Stimulated activated naive CD4-positive, alpha-beta T cell treated with Interleukin-2 at 50 U/mL for 16 hours (primary cell): ENCODE results near the gene VWCE.
A peak's percentile ranks its signal among the peaks of the same experiment; 100 is the strongest.

Source experiments
- DNase-seq: peaks from one replicate; lab custom pipeline; 2025; lab: John Stamatoyannopoulos, UW

The VWCE gene

DNA sequence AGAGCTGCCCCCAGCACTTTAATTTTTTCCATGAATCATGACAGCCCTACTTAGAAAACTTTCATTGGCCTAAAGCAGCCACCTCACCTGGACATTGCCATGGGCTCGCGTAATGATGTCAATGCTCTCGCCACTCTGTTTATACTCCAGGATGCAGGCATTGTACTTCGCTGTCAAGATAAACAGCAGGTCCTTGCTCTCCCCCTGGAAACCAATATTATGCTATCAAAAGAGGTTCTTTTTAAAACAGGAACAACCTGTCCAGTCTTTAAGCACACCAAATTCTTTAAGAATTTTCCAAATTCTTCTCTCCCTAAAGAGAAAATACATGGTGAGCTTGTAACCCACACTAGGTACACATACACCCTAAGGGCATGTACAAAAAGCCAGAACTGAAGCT lies 34.8 kb upstream of the VWCE start:
- no peak for DNase-seq

- DNase-seq = no peak
Measured at GRCh38 chr11:61328351-61328750, 33.2 kb upstream of the VWCE start.

GRCh38 chr11:61327669-61328071 lies 32.6 kb upstream of the VWCE start:
- no peak for DNase-seq

DNA sequence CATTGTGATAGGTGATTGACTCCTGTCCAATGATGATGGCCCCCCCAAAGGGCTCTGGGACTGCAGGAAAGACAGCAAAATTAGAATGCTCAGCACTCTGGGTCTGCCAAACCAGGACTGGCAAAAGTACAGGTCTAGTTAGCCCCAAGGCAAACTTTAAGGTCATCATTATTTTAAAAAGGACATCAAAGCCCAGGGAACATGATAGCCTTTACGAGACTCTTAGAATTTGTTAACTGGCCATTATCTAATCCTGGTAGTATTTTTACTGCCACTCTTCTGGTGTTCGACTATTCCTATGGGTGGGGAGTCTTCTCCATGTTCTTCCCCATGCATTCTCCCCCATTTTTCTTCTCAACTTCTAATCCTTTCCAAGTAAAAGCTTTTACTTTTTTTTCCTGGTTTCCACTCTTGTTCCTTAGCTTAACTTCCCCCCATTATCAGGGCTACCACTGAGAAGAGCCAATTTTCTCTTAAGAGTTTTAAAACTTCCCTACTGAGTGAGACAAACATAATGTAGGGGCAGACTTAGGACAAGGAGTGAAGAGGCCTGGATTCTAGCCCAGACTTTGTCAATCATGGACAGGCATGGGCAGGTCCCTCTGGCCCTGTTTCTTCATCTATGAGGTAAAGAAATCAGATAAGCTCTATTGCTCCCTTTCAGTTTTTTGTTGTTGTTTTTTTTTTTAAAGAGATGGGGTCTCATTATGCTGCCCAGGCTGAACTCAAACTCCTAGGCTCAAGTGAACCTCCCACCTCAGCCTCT lies 30.7 kb upstream of the VWCE start:
- DNase-seq = no peak

- no peak for DNase-seq
Measured at GRCh38 chr11:61315260-61315659, 20.1 kb upstream of the VWCE start.

- no peak for DNase-seq
Measured at GRCh38 chr11:61310749-61311148, 15.6 kb upstream of the VWCE start.

DNA sequence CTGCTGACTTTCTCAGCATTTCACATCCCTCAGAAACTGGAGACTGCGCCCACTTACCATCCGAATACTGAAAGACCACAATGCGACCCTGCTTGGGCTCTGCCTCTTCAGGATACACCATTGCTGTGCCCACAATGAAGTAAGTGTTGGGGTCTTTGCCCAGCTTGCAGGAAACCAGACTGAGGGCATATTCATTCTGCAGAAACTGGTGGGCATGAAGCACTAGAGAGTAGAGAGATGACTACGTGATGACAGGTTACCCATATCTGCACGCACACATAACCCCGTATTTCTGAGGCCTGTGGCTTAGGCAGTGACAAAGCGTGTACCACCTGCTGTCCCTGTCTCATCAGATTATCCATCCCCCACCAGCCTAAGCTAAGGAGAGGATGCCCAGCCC lies 14.6 kb upstream of the VWCE start:
- DNase-seq = no peak

- DNase-seq = no peak
Measured at GRCh38 chr11:61309141-61309540, 14.0 kb upstream of the VWCE start.

- DNase-seq = no peak
Measured at GRCh38 chr11:61307354-61307753, 12.2 kb upstream of the VWCE start.

- DNase-seq = no peak
Measured at GRCh38 chr11:61306221-61306620, 11.1 kb upstream of the VWCE start.

GRCh38 chr11:61305417-61305816 lies 10.3 kb upstream of the VWCE start:
- DNase-seq = no peak

- DNase-seq = no peak
Measured at GRCh38 chr11:61303725-61304124, 8.6 kb upstream of the VWCE start.

DNA sequence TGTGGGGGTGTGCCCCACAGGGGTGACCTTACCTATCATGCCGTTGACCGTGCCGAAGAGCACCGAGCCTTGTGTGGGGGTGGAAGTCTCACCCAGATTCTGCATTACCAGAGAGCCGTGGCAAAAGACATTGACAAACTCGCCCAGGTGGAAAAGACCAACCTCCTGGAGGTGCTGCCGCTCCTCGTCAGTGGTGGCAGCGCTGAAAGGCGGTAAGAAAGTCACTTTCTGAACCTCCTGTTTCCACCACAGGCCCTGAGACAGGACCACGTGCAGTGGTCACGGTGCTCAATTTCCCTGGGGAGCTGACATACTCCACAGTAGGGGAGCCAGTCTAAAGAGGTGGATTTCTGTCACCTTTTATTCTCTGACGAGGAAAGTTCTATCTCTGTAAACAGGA lies 7.4 kb upstream of the VWCE start:
- DNase-seq = no peak

GRCh38 chr11:61298663-61299244 lies 3.6 kb upstream of the VWCE start:
- DNase-seq = no peak

DNA sequence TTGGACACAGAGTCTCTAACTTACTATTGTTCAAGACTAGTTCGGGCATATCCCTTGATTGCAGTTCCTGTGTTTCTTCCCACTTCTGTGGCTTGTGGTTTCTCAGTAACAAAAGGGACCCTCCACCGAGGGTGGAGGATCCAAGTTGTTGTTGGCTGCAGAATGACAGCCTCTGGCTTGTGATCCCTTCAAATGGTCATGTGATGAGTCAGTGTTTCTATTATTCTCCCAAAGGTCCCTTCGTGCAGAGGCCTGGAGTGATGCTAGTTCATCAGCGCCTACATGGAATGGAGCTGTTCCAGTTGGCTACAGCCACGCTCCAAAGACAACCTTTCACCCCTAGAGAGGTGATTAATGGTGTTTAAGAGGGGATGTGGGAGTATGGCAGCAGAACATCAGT lies 2.6 kb upstream of the VWCE start:
- no peak for DNase-seq

DNA sequence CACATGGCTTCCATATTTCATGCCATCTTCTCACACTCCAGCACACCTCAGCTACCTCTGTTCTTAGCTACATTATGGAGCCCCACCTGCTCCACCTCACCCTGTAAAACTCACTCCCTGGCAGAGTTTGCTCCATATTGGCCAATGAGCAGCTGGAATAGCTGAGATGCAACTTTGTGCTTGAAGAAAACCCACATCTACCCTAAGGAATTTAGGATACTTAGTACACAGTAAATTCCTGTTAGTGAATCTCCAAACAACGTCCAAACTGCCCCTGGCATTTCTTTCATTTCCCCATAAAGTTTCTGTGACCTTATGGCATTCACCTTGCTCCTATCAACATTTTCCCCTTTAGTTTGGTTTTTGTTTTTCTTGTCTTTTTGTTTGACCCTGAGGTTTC lies 2.2 kb upstream of the VWCE start:
- DNase-seq = no peak

DNA sequence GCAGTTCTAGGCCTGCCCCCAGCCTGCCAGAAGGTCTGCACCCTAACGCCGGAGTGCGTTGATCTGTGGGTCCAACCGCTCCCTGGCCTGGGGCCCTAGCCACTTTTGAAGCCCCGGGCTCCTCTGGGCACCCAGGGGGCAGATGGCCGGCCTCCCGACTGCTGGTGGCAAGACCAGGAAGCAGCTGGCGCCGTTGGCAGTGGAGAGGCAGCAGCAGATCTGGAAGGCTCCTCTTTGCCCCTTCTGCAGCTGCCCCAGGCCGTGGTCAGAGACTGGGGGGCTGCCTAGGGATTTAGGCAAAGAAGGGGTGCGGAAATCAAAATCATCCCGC lies 445 bp upstream of the VWCE start:
- DNase-seq = no peak

GRCh38 chr11:61293867-61294716 lies 1.0 kb downstream of the VWCE start:
- peak; percentile 18 for DNase-seq

GRCh38 chr11:61292356-61292755 lies 2.8 kb downstream of the VWCE start:
- DNase-seq = no peak

GRCh38 chr11:61290905-61291690 lies 4.0 kb downstream of the VWCE start:
- no peak for DNase-seq

DNA sequence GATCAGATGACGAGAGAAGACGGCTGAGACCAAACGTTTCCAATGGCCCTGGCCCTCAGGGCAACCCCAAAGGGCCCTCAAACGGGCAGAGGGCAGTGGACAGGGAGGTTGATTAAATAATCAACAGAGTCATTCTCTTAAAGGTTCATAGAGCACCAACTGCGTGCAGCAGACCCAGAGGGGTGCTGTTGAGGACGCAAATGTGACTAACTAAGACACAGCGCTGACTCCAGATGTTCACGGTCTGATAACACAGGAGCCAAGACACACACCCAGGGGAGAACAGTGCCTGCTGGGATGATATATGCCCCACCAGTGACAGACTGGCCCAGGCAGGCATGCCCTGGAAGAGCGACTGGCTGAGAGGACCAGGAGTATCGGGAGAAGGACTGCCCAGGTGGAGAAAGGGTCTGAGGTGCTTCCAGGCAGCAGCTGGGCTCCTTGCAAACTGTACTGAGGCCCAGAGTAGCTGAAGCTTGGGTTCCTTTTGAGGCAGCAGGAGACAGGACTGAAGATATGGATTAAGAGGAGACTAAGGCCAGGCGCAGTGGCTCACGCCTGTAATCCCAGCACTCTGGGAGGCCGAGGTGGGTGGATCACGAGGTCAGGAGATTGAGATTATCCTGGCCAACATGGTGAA lies 7.7 kb downstream of the VWCE start:
- no peak for DNase-seq

DNA sequence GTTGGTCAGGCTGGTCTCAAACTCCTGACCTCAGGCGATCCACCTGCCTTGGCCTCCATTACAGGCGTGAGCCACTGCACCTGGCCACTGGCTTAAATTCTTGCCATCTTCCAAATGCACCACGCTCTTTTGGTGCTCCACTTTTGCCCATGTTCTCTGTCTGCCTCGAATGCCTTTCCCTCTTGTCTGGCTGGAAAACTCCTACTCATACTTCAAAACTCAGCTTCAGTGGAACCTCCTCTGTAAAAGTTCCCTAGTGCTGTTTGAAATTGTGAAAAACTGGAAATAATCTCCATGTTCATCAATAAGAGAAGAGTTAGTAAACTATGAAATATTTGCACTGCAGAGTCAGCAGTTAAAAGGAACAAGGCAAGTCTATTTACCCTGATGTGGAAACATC lies 11.5 kb downstream of the VWCE start:
- DNase-seq = no peak
